DMS153 (cell line): ENCODE results near the gene RFPL4A.

ENCODE experiments used
- DNase-seq: peaks from one replicate; lab custom pipeline; 2025; lab: John Stamatoyannopoulos, UW

RFPL4A gene

GRCh38 chr19:55802281-55802680, 43.4 kb downstream of the RFPL4A start:
- DNase-seq, result no peak

- DNase-seq, result peak; percentile 96
These were observed 50.6 kb downstream of the RFPL4A start for GRCh38 chr19:55809381-55810058.

- no peak for DNase-seq
These were observed 52.4 kb downstream of the RFPL4A start for GRCh38 chr19:55811340-55811739.

- DNase-seq, result no peak
These were observed 53.6 kb downstream of the RFPL4A start for GRCh38 chr19:55812449-55812848.
